Measurements from ENCODE around the gene NNMT.

Gene NNMT

GRCh38 chr11:114295676-114296604 lies at the start of gene NNMT:
Gene NNMT, plus strand, starts transcription at chr11:114296399. Its CDS starts 158 bp downstream, at chr11:114296557.
- no peaks in the 10 kb centered on the region for H3F3A ChIP-seq (ENCODE audit: insufficient read depth, low read length)
- H3K27me3 ChIP-seq (replicated peaks; ENCODE audit: insufficient read depth, low read length) = no peaks in the 10 kb centered on the region
- H3K79me2 ChIP-seq (ENCODE audit: low read length) = no peaks in the 10 kb centered on the region
- no peaks in the 10 kb centered on the region for H3K4me1 ChIP-seq (ENCODE audit: low read length)
- no peak within 1 kb of the TSS for H3K9ac ChIP-seq (ENCODE audit: low read length)
- DNase-seq = no peak
- H3K4me3 ChIP-seq (ENCODE audit: low read length) = no peak within 1 kb of the TSS
- H4K20me1 ChIP-seq (ENCODE audit: insufficient read depth, low read length) = no peaks in the 10 kb centered on the region
- no peaks in the 10 kb centered on the region for H3K9me3 ChIP-seq (replicated peaks; ENCODE audit: insufficient read depth, low read length)
- no peaks in the 10 kb centered on the region for H3K9me2 ChIP-seq (replicated peaks; ENCODE audit: insufficient read depth, low read length)
- no peak for TF ChIP-seq EZH2 (optimal IDR thresholded peaks at IDR 0.05; ENCODE audit: low read depth, low read length)
- TF ChIP-seq EZH2phosphoT487 (IDR thresholded peaks at IDR 0.05; ENCODE audit: low read length) = no peak
- TF ChIP-seq CTCF (IDR thresholded peaks at IDR 0.05; ENCODE audit: low read length) = no peak
- H3K36me3 ChIP-seq (replicated peaks; ENCODE audit: insufficient read depth, low read length) = no peaks in the 10 kb centered on the region
- no peak within 1 kb of the TSS for H3K4me2 ChIP-seq (ENCODE audit: low read depth, low read length)
- no peak within 1 kb of the TSS for H2AFZ ChIP-seq (ENCODE audit: low read length)
- no peak within 1 kb of the TSS for H3K27ac ChIP-seq (ENCODE audit: low read length)

GRCh38 chr11:114247070-114247789 lies 49.0 kb upstream of the NNMT start:
- no peak overlapping the region for H2AFZ ChIP-seq (ENCODE audit: low read length)
- no peaks in the 10 kb centered on the region for H3K79me2 ChIP-seq (ENCODE audit: low read length)
- DNase-seq = no peak
- no peaks in the 10 kb centered on the region for H3K36me3 ChIP-seq (replicated peaks; ENCODE audit: insufficient read depth, low read length)
- H3K9me3 ChIP-seq (replicated peaks; ENCODE audit: insufficient read depth, low read length) = no peaks in the 10 kb centered on the region
- H3F3A ChIP-seq (ENCODE audit: insufficient read depth, low read length) = no peaks in the 10 kb centered on the region
- TF ChIP-seq EZH2 (optimal IDR thresholded peaks at IDR 0.05; ENCODE audit: low read depth, low read length) (no peak), EZH2phosphoT487 (IDR thresholded peaks at IDR 0.05; ENCODE audit: low read length) (no peak), CTCF (IDR thresholded peaks at IDR 0.05; ENCODE audit: low read length) (no peak)
- H3K4me2 ChIP-seq (ENCODE audit: low read depth, low read length) = no peak overlapping the region
- no peaks in the 10 kb centered on the region for H4K20me1 ChIP-seq (ENCODE audit: insufficient read depth, low read length)
- H3K9me2 ChIP-seq (replicated peaks; ENCODE audit: insufficient read depth, low read length) = no peaks in the 10 kb centered on the region
- H3K4me1 ChIP-seq (ENCODE audit: low read length) = no peaks in the 10 kb centered on the region
- no peaks in the 10 kb centered on the region for H3K27me3 ChIP-seq (replicated peaks; ENCODE audit: insufficient read depth, low read length)
- H3K27ac ChIP-seq (ENCODE audit: low read length) = no peak overlapping the region
- no peak overlapping the region for H3K9ac ChIP-seq (ENCODE audit: low read length)
- no peak overlapping the region for H3K4me3 ChIP-seq (ENCODE audit: low read length)

- no peaks in the 10 kb centered on the region for H3K4me1 ChIP-seq (ENCODE audit: low read length)
- no peaks in the 10 kb centered on the region for H4K20me1 ChIP-seq (ENCODE audit: insufficient read depth, low read length)
- DNase-seq = no peak
- no peaks in the 10 kb centered on the region for H3K36me3 ChIP-seq (replicated peaks; ENCODE audit: insufficient read depth, low read length)
- no peaks in the 10 kb centered on the region for H3K27me3 ChIP-seq (replicated peaks; ENCODE audit: insufficient read depth, low read length)
- H3K27ac ChIP-seq (ENCODE audit: low read length) = no peak overlapping the region
- no peaks in the 10 kb centered on the region for H3K9me2 ChIP-seq (replicated peaks; ENCODE audit: insufficient read depth, low read length)
- no peaks in the 10 kb centered on the region for H3K79me2 ChIP-seq (ENCODE audit: low read length)
- no peaks in the 10 kb centered on the region for H3K9me3 ChIP-seq (replicated peaks; ENCODE audit: insufficient read depth, low read length)
- H3K9ac ChIP-seq (ENCODE audit: low read length) = no peak overlapping the region
- no peak overlapping the region for H3K4me3 ChIP-seq (ENCODE audit: low read length)
- no peak overlapping the region for H2AFZ ChIP-seq (ENCODE audit: low read length)
- H3F3A ChIP-seq (ENCODE audit: insufficient read depth, low read length) = no peaks in the 10 kb centered on the region
- TF ChIP-seq EZH2 (optimal IDR thresholded peaks at IDR 0.05; ENCODE audit: low read depth, low read length) (no peak), EZH2phosphoT487 (IDR thresholded peaks at IDR 0.05; ENCODE audit: low read length) (no peak), CTCF (IDR thresholded peaks at IDR 0.05; ENCODE audit: low read length) (no peak)
- no peak overlapping the region for H3K4me2 ChIP-seq (ENCODE audit: low read depth, low read length)
Observed at GRCh38 chr11:114250180-114250579, 46.0 kb upstream of the NNMT start.
